Neural progenitor cell (in vitro differentiated cells): ENCODE measurements around the gene GBF1.

Experiments used
- EZH2 ChIP-seq: fragments of 200-600 bp; sonication (generic); IDR thresholded peaks from 2 replicates; pipeline ENCODE4 v1.6.1; 2017; ENCODE audit warnings: antibody characterized with exemption, mild to moderate bottlenecking, moderate library complexity
- TF ChIP-seq, protein P1 (sequence below): fragments of 200-600 bp; sonication (generic); IDR thresholded peaks from 2 replicates; pipeline ENCODE4 v1.5.1; 2017; ENCODE audit warnings: antibody characterized with exemption, mild to moderate bottlenecking

DNA sequence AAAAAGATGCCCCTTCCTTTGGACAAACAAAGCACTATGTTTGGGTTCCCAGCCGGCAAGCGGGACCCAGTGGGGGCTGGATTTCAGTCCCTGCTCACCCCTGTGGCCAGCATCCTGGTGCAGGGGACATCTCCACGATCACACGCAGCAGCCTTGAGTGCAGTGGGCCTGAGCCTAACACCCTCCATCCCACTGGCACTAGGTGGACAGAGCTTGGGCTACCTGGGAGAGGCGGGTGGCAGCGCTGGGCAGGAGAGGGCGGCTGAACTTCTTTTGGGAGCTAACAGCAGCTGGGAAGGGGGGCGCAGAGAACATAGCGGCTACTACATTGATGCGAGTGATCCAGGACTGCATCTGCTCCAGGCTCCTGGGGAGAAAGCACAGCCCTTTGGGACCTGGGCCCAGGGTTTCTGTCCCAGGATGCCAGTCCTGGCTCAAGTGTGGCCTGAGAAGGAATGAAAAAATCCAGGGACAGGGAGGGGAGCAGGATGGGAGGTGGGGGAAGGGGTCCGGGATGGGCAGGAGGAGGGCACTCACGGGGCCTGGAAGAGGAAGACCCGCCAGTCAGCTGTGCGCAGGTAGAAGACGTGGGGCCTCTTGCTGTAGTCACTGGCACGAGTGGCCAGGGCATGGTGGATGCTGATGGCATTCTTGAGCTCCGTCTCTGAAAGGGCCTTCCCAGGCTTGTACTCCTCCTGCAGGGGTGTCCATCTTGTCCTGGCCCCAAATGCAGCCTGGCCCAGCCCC, 159.2 kb downstream of the GBF1 start:
- TF ChIP-seq, protein P1, sequence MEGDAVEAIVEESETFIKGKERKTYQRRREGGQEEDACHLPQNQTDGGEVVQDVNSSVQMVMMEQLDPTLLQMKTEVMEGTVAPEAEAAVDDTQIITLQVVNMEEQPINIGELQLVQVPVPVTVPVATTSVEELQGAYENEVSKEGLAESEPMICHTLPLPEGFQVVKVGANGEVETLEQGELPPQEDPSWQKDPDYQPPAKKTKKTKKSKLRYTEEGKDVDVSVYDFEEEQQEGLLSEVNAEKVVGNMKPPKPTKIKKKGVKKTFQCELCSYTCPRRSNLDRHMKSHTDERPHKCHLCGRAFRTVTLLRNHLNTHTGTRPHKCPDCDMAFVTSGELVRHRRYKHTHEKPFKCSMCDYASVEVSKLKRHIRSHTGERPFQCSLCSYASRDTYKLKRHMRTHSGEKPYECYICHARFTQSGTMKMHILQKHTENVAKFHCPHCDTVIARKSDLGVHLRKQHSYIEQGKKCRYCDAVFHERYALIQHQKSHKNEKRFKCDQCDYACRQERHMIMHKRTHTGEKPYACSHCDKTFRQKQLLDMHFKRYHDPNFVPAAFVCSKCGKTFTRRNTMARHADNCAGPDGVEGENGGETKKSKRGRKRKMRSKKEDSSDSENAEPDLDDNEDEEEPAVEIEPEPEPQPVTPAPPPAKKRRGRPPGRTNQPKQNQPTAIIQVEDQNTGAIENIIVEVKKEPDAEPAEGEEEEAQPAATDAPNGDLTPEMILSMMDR = no peak
- no peak for TF ChIP-seq EZH2
